GM10248 (cell line): ENCODE measurements around the gene ACD.

Experiments used
- CTCF ChIA-PET: fragments of 300-600 bp; sonication (Branson Sonifier 250); formaldehyde crosslinking; extraction: SDS; loops from one replicate; lab custom pipeline; 2021; ENCODE audit warnings: antibody characterized with exemption; lab: Yijun Ruan, JAX
- POLR2A ChIA-PET: fragments of 350-650 bp; sonication (Branson Sonifier 250); formaldehyde crosslinking; extraction: SDS; loops from one replicate; lab custom pipeline; 2020; ENCODE audit warnings: antibody characterized with exemption; lab: Yijun Ruan, JAX
- DNase-seq: peaks from one replicate; pipeline ENCODE4 v3.0.0; 2012; ENCODE audit errors: extremely low spot score
- CTCF ChIP-seq: IDR thresholded peaks from 2 replicates; pipeline ENCODE4 v1.5.1; 2012; ENCODE audit warnings: mild to moderate bottlenecking, low read depth; ENCODE audit errors: extremely low read depth, missing control alignments, control extremely low read depth

ACD gene

GRCh38 chr16:67654403-67654911, 5.6 kb downstream of the ACD start:
- no peak for DNase-seq
- no peak for TF ChIP-seq CTCF
- CTCF ChIA-PET = no interaction called here
- POLR2A ChIA-PET = no interaction called here

GRCh38 chr16:67653789-67654402, 6.2 kb downstream of the ACD start:
- POLR2A ChIA-PET = no interaction called here
- TF ChIP-seq CTCF = no peak
- no peak for DNase-seq
- CTCF ChIA-PET = interaction anchor here (1.1 kb wide), 1 partner anchor 133 kb away, joined by 3 read pairs; no protein-coding TSS in a partner anchor

GRCh38 chr16:67653128-67653788, 6.8 kb downstream of the ACD start:
- no peak for DNase-seq
- CTCF ChIA-PET = interaction anchor here (1.1 to 3.2 kb wide), 3 partner anchors 106 to 132 kb away, joined by 3 to 17 read pairs (median 14); no protein-coding TSS in a partner anchor

GRCh38 chr16:67652578-67653127, 7.4 kb downstream of the ACD start:
- POLR2A ChIA-PET = no interaction called here
- TF ChIP-seq CTCF = no peak
- DNase-seq = no peak
- CTCF ChIA-PET = interaction anchor here (0.9 to 3.2 kb wide), 6 partner anchors 9 to 172 kb away, joined by 3 to 17 read pairs (median 4); partner anchors contain the start of gene ATP6V0D1

More at GRCh38 chr16:67653128-67653788, 6.8 kb downstream of the ACD start:
- POLR2A ChIA-PET = no interaction called here
- TF ChIP-seq CTCF = no peak

GRCh38 chr16:67651847-67652246, 8.2 kb downstream of the ACD start:
- ChIA-PET POLR2A (no interaction called here), CTCF (interaction anchor here (0.9 to 3.2 kb wide), 6 partner anchors 9 to 171 kb away, joined by 3 to 17 read pairs (median 4); partner anchors contain the start of gene ATP6V0D1)
- no peak for DNase-seq
- no peak for TF ChIP-seq CTCF

- TF ChIP-seq CTCF = no peak
- POLR2A ChIA-PET = no interaction called here
- no peak for DNase-seq
- CTCF ChIA-PET = interaction anchor here (0.9 to 3.2 kb wide), 3 partner anchors 16 to 129 kb away, joined by 3 to 17 read pairs (median 14); partner anchors contain the start of genes C16orf86 and ENKD1
Measured at GRCh38 chr16:67651039-67651438, 9.0 kb downstream of the ACD start.
